ENCODE measurements around the gene PARG.

- no peak for TF ChIP-seq TAF1 (conservative IDR thresholded peaks at IDR 0.05)
- no peak for TF ChIP-seq CTCF (IDR thresholded peaks at IDR 0.05; ENCODE audit: low read depth, low read length, missing input control)
- no peak for TF ChIP-seq REST (IDR thresholded peaks at IDR 0.05)
- TF ChIP-seq RAD21 (IDR thresholded peaks at IDR 0.05), result no peak
- no peak for TF ChIP-seq RXRA (IDR thresholded peaks at IDR 0.05)
- no peak for TF ChIP-seq ATF3 (IDR thresholded peaks at IDR 0.05)
- no peak for TF ChIP-seq SP1 (IDR thresholded peaks at IDR 0.05)
- TF ChIP-seq EGR1 (IDR thresholded peaks at IDR 0.05; ENCODE audit: low read depth in 2 of 2), result no peak
- TF ChIP-seq MAX (IDR thresholded peaks at IDR 0.05), result no peak
- TF ChIP-seq YY1 (IDR thresholded peaks at IDR 0.05), result no peak
- TF ChIP-seq NR2F2 (IDR thresholded peaks at IDR 0.05), result no peak
- TF ChIP-seq HNF4A (conservative IDR thresholded peaks at IDR 0.05), result no peak
- no peak for TF ChIP-seq GABPA (IDR thresholded peaks at IDR 0.05 in 1 of 2, conservative IDR thresholded peaks at IDR 0.05 in 1 of 2)
Observed at GRCh38 chr10:49827297-49827696, 114.5 kb downstream of the PARG start.
